Measurements from ENCODE around the gene HEATR5A.
A peak's percentile ranks its signal among the peaks of the same experiment; 100 is the strongest.
"Not testable (repeated sequence)": the region's sequence is repeated elsewhere in the genome, so short reads cannot be mapped to it uniquely, and the experiment has no call there.

HEATR5A gene

DNA sequence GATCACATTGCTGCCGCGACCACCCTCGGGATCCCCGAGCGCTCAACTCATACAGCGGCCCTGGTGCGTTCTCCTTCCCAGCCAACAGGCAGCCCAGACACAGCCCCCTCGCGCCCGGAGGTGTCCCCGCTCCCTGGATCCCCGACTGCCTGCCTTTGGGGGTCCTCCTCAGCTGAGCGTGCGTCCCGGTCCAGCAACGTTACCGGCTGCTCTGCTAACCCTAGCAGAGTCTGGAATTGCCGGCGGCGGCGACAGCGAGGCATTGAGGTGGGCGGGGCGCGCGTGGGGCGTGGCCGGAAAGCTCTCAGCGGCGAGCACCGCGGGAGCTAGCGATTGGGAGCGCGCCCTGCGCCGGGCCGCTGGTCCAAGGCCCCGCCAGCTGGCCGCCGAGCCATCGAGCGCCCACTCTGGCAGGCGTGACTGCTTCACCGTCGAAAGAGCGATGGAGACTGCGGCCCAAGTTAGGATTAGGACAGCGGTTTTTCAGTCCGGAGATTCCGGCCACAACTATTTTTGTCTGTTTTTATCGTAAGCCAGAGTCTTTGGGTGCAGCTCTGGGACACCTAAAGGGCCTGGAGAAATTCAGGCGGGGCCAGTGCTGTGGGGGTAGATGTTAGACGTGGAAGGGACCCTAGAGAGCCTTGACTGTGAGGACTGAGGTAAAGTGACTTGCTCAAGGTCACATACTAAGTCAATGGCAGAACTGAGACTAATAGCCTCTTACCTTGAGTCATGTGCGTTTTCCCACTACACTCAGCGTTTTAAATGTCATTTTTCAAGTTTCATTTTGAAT lies at the start of gene HEATR5A:
HEATR5A (minus strand) TSS at position 232 of the 793 bp plus-strand sequence. CDS start 17,575 bp downstream, outside the sequence.
- FAIRE-seq, result no peak
- peak; percentile 71 for DNase-seq (ENCODE audit: low spot score)

DNA sequence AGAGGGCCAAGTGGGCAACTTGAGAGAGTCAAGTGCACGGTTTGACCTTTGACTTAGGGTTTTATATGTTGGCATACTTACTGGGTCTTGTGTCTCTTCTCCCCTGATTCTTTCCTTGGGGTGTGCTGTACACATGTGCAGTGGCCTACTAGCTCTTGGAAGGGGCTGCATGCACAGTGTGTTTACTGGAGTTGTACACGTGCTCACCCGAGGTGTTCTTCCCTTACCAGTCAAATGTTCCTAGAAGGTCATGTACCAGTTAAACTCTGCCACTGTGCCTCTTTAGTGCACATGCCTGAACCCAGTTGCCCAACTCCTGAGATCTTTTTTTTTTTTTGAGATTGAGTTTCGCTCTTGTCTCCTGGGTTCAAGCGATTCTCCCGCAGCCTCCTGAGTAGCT lies 46.2 kb upstream of the HEATR5A start:
- FAIRE-seq (no peak), DNase-seq (ENCODE audit: low spot score) (no peak)

DNA sequence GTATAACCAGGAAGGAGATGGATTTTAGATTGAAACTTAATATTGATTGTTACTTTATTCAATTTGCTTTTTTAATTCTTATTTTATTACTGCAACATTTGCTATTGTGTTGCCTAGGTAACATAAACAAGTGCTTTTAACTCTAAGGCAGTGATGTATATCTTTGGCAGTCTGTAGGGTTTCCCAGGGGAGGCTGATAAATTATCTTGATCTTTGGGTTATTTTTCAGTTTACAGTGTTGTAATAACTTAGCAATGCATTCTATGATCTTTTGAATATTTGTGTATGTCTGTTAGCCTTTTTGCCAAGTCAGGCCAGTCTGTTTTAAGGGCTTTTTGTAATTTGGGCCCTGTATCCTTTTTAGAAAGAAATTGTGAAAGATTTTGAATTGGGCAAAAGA lies 44.8 kb upstream of the HEATR5A start:
- DNase-seq (ENCODE audit: low spot score) (no peak), FAIRE-seq (no peak)

DNA sequence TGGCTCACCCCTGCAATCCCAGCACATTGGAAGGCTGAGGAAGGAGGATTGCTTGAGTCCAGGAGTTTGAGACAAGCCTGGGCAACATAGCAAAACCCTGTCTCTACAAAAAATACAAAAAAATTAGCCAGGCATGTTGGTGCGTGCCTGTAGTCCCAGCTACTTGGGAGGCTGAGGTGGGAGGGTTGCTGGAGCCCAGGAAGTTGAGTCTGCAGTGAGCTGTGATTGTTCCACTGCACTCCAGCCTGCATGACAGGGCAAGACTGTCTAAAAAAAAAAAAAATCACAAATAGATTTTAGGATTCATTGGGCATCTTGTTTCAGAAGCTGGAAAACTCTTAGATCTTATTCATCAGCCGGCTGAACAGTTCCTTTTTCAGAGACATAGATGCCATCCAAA lies 42.1 kb upstream of the HEATR5A start:
- FAIRE-seq; DNase-seq (ENCODE audit: low spot score): not testable (repeated sequence)

DNA sequence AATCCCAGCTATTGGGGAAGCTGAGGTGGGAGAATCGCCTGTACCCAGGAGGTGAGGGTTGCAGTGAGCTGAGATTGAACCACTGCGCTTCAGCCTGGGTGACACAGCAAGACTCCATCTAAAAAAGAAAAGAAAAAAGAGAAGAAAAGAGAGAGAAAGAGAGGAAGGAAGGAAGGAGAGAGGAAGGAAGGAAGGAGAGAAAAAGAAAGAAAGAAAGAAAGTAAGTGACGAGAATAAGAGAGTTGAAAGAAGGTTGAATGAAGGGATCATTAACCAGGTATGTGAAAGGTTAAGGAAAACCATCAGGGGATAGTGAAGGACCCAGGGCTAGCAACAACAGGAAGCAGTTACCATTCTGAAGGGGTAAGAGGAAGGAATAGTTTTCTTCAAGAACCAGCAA lies 41.2 kb upstream of the HEATR5A start:
- DNase-seq (ENCODE audit: low spot score) (no peak), FAIRE-seq (no peak)

DNA sequence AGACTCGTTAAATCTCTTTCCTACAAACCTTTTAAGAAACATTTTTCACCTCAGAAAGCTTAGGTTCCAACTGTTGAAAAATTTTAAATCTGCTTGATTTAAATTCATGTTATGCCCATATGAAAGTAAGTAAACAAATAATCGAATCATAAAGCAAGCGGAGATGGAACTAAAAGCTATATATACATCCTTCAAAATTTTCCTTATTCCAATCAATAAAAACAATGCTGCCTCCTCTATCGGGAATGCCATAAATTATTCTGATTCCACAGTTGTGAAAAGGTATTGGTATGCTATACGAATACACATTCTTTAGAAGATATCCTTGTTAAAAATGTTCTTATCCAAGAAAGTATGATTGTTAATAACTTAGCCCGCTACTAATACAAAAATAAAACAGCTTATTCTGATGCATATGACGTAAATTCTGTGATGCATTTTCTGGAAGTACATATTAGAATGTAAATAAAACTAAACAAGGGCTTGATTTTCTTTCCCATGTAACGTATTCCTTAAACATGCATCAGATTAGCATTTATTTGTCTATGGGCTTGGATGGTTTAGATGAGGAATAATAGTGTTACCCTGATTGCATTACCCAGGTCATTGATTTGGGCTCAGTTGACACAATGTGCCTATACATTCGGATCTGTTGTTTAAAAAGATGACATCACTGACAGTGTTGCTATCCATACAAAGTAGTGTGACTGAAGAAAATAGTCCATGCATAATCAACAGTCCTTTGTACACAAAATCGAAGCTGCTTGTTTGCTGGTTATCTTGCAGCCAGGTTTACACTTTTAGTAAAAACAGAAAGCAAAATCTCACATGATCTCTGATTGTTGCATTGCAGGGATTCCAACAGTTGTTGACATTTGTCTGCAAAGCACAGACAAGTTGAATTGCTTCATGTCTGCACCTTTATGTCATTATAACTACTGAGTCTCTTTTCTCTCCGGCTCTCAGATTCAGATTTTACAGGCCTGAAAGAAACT lies 37.6 kb upstream of the HEATR5A start:
- DNase-seq (ENCODE audit: low spot score) (no peak), FAIRE-seq (no peak)

DNA sequence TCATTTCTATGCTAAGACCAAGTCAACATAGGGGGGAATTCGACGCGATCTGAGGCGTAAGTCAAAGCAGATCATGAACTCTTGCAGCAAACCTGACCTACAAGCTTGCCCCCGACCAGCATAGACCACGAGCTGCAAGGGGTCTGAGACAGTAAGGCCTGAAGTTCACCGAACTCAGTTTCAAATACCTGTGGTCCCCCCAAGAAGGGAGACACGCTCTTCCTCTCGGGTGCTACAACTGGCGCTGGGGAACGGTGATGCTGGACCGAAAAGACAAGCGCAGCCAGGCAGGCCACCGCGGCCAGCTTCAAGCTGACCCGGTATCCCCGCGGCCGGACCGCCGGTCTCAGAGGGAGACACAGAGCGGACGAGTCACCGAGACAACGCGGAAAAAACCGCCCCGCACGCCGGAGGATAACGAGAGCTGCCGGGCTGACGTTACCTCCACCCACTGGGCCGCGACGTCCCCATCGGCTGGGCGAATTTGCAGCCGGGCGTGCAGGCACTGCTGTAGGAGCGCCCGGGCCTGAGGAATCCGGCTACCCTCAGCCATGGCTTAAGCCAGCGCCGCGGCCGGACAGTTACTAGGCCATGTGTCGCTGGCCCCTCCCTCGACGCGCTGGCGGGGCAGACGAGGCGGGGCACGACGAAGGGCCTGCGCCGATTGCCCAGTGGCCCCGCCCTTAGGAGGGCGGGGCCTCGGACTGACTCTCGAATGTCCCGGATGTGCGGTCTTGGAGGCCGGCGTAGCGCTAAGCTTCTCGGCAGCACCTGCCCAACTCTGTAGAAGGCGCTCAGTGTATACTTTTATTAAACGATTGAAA lies 36.7 kb upstream of the HEATR5A start, which contains the start of gene DTD2:
DTD2 (minus strand) TSS at position 666 of the 824 bp plus-strand sequence; CDS start at position 553, 113 bp downstream.
- DNase-seq (ENCODE audit: low spot score) (peak; percentile 77), FAIRE-seq (peak; percentile 52)

DNA sequence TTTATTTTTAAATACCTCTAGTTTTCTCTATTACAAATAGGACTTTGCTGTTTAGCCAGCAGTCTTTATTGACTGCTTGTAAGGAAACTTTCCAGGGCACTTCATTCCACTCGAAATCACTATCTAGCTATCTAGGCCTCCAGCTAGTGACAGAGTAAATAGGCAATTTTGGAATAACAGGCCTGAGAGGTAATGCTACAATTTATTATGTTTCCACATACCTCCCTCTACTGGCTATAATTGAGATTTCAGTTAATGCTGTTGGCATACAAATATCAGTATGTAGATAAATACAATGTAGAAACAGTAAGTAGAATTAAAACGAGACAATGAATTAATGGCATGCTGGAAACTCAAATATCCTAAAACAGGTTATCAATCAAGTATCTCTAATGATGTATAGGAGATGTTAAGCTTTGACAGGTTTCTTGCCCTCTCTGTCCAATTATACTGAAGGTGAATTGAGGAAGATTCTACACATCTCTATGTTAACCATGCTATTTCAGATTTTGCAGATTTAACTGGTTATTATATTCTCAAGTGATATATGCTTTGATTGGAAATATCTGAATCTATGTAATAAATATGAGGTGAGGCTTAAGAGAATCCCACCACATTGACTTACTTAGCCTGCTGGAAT lies 29.7 kb upstream of the HEATR5A start:
- FAIRE-seq, result no peak
- DNase-seq (ENCODE audit: low spot score), result no peak

DNA sequence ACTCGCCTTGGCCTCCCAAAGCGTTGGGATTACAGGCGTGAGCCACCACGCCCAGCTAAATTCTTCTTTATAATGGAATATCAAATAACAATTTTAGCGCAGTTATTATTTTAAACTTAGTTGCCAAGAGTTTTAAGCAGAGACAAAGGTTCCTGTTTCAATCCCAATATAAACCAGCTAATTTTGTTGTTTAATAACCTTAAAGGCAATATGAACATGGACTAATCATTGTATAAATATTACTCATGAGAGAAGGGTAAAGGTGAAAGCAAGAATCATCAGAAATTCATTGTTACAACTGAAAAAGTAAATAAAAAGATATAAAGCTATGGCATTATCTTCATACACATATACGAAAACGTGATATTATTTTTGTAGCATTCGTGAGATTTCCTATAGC lies 28.8 kb upstream of the HEATR5A start:
- no peak for FAIRE-seq
- DNase-seq (ENCODE audit: low spot score), result no peak

DNA sequence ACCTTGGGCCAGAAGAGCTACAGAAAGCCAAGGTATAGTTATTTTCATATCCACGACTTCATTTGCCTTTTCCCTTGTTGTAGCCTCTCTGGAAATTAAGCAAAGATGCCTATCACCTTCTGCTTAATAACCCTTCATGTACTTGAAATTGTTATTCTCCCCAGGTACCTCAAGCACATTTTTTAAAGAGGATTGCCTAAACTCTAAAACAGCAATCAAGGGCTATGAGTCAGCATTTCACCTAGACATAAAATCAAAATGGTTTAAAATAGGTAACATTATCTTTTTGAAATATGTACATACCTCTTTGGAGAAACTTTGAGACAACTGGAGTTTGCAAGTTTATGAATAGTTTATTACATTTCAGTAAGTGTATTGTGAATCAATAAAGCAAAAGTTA lies 25.4 kb upstream of the HEATR5A start:
- DNase-seq (ENCODE audit: low spot score), result no peak
- no peak for FAIRE-seq

DNA sequence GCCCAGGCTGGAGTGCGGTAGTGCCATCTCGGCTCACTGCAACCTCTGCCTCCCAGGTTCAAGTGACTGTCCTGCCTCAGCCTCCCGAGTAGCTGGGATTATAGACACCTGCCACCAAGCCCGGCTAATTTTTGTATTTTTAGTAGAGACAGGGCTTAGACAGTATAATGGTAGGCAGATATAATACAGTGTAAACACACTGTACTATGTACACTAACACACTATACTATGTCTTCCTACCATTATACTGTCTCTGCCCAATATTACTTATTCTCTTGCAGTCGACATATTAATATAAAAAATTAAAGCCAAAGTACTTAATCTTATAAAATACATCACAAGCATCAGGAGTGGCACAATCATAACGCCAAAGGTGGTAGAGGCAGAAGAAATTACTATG lies 21.9 kb upstream of the HEATR5A start:
- FAIRE-seq (no peak), DNase-seq (ENCODE audit: low spot score) (no peak)

DNA sequence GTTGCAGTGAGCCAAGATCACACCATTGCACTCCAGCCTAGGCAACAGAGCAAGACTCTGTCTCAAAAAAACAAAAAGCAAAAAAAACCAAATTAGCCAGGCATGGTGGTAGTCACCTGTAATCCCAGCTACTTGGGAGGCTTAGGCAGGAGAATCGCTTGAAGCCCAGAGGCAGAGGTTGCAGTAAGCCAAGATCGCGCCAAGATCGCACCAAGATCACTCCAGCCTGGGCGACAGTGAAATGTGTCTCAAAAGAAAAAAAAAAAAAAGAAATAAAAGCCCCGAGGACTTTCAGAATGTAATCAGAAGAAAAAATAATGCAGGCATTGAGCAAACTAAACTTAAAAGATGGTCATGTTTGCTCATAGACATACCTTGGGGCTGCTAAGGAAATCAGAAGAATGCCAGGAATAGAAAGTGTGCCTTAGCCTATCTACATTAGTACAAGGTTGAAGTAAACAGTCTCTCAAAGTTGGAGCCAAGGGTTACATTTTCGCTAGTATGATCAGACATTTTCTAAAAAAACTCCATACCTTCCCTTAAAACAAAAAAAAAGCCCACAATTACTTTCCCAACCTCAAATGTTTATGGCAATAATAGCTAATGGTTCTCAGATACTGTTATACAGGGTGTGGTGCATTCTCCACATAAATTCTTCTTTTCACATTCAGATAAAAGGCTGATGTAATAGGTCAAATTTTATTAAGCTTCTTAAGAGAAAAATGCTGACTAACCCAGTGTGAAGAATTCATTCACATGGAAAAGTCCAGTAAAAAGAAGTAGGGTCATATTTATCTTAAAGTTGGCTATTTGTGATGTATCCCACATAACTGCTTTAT lies 21.1 kb upstream of the HEATR5A start:
- FAIRE-seq, result no peak
- DNase-seq (ENCODE audit: low spot score), result no peak

DNA sequence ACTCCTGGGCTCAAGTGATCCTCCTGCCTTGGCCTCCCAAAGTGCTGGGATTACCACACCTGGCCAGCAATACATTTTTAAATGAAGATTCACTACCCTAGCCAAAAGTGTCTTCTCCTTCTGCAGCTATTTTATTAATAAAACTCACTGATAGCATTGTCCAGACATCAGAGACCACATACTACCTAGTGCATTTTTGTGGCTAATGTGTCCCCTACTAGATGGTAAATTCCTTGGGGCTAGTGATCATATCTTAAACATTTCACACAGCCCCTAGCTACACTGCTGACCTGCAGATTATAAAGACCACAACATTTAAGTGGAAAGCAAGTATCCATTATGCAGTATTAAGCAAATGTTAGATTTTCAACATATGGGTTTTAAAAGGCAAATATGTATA lies 19.9 kb upstream of the HEATR5A start:
- DNase-seq (ENCODE audit: low spot score) (no peak), FAIRE-seq (no peak)

DNA sequence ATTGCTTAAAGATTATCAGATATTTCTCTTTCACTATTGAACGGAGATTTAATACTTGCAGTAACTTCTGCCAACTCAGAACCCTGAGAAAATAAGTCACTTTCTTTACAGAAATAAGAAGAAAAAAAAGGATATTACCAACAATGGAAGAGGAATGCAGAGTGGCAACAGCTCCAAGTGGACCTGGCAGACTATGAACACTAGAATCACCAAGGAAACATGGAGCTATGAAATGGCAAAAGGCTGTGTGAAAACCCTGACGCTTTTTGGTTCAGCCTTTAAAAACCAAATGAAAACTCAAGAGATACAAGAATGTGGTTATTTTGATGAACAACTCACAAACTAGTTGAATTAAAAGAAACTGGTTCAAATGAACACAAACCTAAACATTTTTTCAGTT lies 19.2 kb upstream of the HEATR5A start:
- no peak for FAIRE-seq
- no peak for DNase-seq (ENCODE audit: low spot score)

DNA sequence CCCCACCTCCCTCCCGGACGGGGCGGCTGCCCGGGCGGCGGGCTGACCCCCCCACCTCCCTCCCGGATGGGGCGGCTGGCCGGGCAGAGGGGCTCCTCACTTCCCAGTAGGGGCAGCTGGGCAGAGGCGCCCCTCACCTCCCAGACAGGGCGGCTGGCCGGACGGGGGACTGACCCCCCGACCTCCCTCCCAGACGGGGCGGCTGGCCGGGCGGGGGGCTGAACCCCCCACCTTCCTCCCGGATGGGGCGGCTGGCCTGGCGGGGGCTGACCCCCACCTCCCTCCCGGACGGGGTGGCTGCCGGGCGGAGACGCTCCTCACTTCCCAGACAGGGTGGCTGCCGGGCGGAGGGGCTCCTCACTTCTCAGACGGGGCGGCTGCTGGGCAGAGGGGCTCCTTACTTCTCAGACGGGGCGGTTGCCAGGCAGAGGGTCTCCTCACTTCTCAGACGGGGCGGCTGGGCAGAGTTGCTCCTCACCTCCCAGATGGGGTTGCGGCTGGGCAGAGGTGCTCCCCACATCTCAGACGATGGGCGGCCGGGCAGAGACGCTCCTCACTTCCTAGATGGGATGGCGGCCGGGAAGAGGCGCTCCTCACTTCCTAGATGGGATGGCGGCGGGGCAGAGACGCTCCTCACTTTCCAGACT lies 16.8 kb upstream of the HEATR5A start:
- not testable (repeated sequence) for DNase-seq (ENCODE audit: low spot score); FAIRE-seq

DNA sequence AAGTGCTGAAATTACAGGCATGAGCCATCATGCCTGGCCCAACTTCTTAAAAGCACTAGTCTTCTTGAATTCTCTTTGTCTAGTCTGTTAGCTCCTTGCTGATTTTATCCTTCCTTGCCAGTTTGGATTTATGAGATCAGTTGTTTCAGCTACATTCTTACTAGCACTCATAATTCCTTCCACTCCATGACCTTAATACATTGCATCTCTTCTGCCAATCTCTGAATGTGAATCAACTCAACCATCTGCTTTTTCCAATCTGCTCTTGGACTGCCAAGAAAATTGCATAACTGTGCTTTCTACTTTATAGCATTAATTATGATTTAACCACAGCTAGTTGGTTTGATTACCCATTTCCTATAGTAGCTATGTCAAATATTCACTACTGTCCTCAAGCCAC lies 14.9 kb upstream of the HEATR5A start:
- FAIRE-seq (no peak), DNase-seq (ENCODE audit: low spot score) (no peak)

DNA sequence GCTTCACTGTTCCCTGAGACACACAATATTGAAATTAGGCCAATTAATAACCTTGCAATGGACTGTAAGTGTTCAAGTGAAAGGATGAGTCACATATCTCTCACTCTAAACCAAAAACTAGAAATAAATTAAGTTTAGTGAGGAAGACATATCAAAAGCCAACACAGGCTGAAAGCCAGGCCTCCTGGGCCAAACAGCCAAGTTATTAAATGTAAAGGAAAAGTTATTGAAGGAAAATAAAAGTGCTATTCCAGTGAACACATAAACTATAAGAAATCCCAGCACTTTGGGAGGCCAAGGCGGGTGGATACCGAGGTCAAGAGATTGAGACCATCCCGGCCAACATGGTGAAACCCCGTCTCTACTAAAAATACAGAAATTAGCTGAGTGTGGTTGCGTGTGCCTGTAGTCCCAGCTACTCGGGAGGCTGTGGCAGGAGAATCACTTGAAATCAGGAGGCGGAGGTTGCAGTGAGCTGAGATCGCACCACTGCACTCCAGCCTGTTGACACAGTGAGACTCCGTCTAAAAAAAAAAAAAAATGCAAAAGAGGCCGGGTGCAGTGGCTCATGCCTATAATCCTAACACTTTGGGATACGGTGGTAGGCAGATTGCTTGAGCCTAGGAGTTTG lies 10.4 kb upstream of the HEATR5A start:
- no peak for FAIRE-seq

DNA sequence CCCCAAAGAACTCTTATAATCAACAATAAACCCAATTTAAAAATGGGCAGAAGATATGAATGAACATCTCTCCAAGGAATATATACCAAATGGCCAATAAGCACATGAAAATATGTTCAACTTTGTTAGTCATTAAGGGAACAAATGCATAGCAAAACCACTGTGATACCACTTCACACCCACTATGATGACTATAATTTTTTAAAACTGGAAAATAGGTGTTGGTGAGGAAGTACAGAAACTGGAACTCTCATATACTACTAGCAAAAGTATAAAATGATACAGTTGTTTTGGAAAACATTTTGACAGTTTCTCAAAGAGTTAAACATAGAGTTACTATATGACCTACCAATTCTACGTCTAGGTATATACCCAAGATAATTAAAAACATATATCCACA lies 9.4 kb upstream of the HEATR5A start:
- no peak for FAIRE-seq
- DNase-seq (ENCODE audit: low spot score), result no peak

More for the DNA sequence above, 10.4 kb upstream of the HEATR5A start:
- DNase-seq (ENCODE audit: low spot score), result no peak

DNA sequence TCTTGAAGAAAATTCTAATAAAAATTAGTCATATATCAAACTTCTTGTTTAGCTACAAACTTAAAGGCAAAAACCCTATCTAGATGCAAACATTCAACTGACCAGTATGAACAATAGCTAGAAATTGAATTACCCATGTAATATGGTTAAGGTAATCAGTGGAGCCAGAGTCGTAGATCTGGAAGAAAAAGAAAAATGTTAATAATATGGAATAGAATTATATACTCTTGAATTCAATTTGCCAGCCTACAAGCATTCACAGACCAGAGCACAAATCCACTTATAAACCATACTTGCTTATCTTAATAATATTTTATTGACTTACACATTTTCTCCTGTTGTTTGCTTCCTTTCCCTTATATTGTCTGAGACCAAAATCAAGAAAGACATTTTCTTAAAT lies 7.7 kb upstream of the HEATR5A start:
- DNase-seq (ENCODE audit: low spot score) (no peak), FAIRE-seq (no peak)
